SJSA1 (cell line): ENCODE measurements around the gene NAT14. TPM values are rescaled to one million over a fixed set of nuclear protein-coding genes. Genes with fewer than 3 reads are reported as not detected.

ENCODE experiments used
- DNase-seq, 2 experiments: peaks; one replicate each; pipeline ENCODE4 v3.0.0-alpha.2; 2015 to 2020; ENCODE audit warnings: low spot score in 2 of 2, low read depth in 1 of 2
- H3K27ac ChIP-seq: fragments of 250-450 bp; sonication (Bioruptor Pico); 2 replicates; pipeline ENCODE4 v1.5.1; 2020; ENCODE audit warnings: mild to moderate bottlenecking, moderate library complexity
- H3K27me3 ChIP-seq: fragments of 250-450 bp; sonication (Bioruptor Pico); replicated peaks from 2 replicates; pipeline ENCODE4 v1.5.1; 2020; ENCODE audit warnings: mild to moderate bottlenecking, moderate library complexity
- H3K36me3 ChIP-seq: fragments of 250-450 bp; sonication (Bioruptor Pico); 2 replicates; pipeline ENCODE4 v1.5.1; 2020; ENCODE audit warnings: mild to moderate bottlenecking
- H3K4me1 ChIP-seq: fragments of 250-450 bp; sonication (Bioruptor Pico); replicated peaks from 2 replicates; pipeline ENCODE4 v1.6.1; 2021; ENCODE audit warnings: mild to moderate bottlenecking
- H3K4me3 ChIP-seq: fragments of 250-450 bp; sonication (Bioruptor Pico); 2 replicates; pipeline ENCODE4 v1.5.1; 2020; ENCODE audit warnings: mild to moderate bottlenecking
- H3K9me3 ChIP-seq: fragments of 250-450 bp; sonication (Bioruptor Pico); replicated peaks from 2 replicates; pipeline ENCODE4 v1.5.1; 2020; ENCODE audit warnings: mild to moderate bottlenecking
- total RNA-seq: library from RNA; depleted of rRNA; stranded (reverse); fragments of >200 nt; shearing (Covaris generic); gene quantifications from 2 replicates; pipeline ENCODE4 v1.2.3, GENCODE V29; 2014

NAT14 gene
- total RNA-seq, 1 experiment from 2014 or later, result 10.9 TPM

GRCh38 chr19:55471266-55471665 lies 13.7 kb upstream of the NAT14 start:
- Histone ChIP-seq H3K27me3 (no peaks in the 10 kb centered on the region), H3K4me1 (peaks cover 23% of the 10 kb centered on the region), H3K9me3 (no peaks in the 10 kb centered on the region), H3K36me3 (no peaks in the 10 kb centered on the region), H3K27ac (no peak overlapping the region), H3K4me3 (no peak overlapping the region)
- no peak for DNase-seq

- H3K4me1 ChIP-seq, result peaks cover 25% of the 10 kb centered on the region
- H3K27ac ChIP-seq, result no peak overlapping the region; the same call in 1 of the 2 replicates
- H3K4me3 ChIP-seq, result no peak overlapping the region
- no peaks in the 10 kb centered on the region for H3K36me3 ChIP-seq
- no peaks in the 10 kb centered on the region for H3K9me3 ChIP-seq
- no peak for DNase-seq
- no peaks in the 10 kb centered on the region for H3K27me3 ChIP-seq
Observed at GRCh38 chr19:55472463-55472862, 12.5 kb upstream of the NAT14 start.

DNA sequence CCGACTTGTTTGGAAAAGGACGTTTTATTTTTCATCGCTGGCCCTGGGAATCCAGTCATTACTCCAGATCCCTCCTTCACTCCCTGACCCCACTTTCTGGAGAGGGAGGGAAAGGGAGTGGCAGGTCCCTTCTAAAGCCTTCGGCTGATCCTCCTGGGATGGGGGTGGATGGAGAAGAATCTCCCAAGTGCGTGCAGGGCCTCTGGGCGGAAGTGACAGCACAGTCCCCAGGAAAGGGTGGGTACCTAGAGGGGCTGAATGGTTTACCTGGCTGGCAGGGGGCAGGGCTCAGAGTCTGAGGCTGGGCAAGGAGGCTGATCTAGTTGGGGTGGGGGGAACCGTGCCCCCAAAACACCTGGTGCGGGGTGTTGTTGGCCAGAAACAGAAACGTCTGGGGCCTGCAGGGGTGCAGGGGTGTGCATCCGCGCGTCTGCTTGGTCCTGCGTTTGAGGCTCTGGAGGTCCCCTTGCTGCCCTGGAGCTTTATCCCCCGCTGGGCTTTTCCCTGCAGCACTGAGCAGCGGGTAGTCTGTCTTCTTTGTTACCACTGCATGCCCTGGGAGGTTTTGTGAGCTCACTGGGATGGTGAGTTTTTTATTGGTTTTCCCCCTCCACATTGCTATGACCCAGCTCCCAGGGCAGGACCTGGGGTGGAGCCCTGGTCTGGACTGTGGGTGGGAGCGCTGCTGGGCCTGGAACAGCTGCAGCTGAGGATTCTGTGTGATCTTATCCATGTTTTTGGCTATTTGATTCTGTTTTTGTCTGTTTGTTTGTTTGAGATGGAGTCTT lies 11.6 kb upstream of the NAT14 start:
- Histone ChIP-seq H3K9me3 (no peaks in the 10 kb centered on the region), H3K27me3 (no peaks in the 10 kb centered on the region), H3K27ac (no peak overlapping the region; the same call in 1 of the 2 replicates), H3K36me3 (no peaks in the 10 kb centered on the region; the same call in 1 of the 2 replicates), H3K4me1 (peaks cover 31% of the 10 kb centered on the region), H3K4me3 (no peak overlapping the region)
- no peak for DNase-seq

- H3K4me1 ChIP-seq, result peaks cover 31% of the 10 kb centered on the region
- no peaks in the 10 kb centered on the region; the same call in 1 of the 2 replicates for H3K36me3 ChIP-seq
- H3K27me3 ChIP-seq, result no peaks in the 10 kb centered on the region
- no peaks in the 10 kb centered on the region for H3K9me3 ChIP-seq
- H3K4me3 ChIP-seq, result no peak overlapping the region
- H3K27ac ChIP-seq, result peak overlapping the region; percentile 42
- peak; percentile 61 to 67 for DNase-seq
Observed at GRCh38 chr19:55474269-55475265, 10.4 kb upstream of the NAT14 start.

DNA sequence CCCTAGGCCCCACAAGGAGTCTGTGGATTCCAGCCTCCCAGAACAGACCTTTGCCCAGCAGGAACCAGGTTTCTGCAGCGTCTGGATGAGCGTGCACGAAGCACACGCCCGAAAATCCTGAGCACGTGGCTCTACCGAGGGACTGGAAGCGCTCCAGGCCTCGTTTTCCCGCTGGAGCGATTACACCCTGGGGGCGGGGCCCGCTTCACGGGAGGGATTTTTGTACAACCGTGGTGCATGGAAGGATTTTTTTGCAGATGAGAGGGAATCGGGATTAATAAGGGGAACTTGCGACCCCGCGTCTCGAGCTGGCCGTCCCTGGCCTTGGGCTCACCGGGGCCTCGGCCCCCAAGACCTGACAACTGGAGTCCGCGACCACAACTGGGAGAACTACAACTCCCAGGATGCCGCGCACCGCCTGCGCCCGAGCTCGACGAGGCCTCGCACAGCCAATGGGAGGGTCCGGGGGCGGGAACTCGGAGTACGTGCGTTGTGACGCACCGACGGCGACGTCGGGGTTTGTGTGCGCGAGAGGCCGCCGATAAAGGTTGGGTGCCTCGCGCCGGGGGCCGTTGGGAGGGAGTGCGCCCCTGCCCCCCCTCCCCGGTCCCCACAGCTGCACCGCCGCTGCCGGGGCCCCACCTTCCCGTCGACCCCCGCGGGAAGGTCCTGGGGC lies 8.8 kb upstream of the NAT14 start, which contains the start of gene ZNF628:
ZNF628 (plus strand) TSS at position 518 of the 676 bp plus-strand sequence. CDS start 3,294 bp downstream, outside the sequence.
- Histone ChIP-seq H3K36me3 (peaks cover under 1% of the 10 kb centered on the region), H3K4me1 (peaks cover 31% of the 10 kb centered on the region), H3K4me3 (peak within 1 kb of the TSS; percentile 48), H3K27ac (peak within 1 kb of the TSS; percentile 49), H3K27me3 (no peaks in the 10 kb centered on the region), H3K9me3 (no peaks in the 10 kb centered on the region)
- peak; percentile 96 to 99 for DNase-seq

DNA sequence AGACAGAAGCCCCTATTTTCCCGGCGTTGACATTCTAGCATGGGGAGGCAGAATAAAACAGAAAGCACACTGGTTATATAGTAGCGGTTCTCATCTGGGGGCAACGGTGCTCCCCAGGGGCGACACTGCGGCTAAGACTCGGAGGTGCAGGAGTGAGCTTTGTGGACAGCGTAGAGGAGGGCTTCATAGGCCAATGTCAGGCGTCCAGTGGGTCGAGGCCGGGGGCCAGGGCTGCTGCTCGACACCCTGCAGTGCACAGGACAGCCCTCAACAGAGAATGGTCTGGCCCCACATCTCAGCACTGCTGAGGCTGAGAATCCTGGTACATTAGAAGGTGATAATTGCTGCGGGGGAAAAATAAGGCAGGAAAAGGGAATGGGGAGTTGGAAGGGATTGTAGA lies 7.1 kb upstream of the NAT14 start:
- H3K36me3 ChIP-seq, result peaks cover 8% of the 10 kb centered on the region
- H3K27me3 ChIP-seq, result no peaks in the 10 kb centered on the region
- H3K4me3 ChIP-seq, result no peak overlapping the region
- H3K27ac ChIP-seq, result no peak overlapping the region
- peaks cover 28% of the 10 kb centered on the region for H3K4me1 ChIP-seq
- no peak for DNase-seq
- no peaks in the 10 kb centered on the region for H3K9me3 ChIP-seq

DNA sequence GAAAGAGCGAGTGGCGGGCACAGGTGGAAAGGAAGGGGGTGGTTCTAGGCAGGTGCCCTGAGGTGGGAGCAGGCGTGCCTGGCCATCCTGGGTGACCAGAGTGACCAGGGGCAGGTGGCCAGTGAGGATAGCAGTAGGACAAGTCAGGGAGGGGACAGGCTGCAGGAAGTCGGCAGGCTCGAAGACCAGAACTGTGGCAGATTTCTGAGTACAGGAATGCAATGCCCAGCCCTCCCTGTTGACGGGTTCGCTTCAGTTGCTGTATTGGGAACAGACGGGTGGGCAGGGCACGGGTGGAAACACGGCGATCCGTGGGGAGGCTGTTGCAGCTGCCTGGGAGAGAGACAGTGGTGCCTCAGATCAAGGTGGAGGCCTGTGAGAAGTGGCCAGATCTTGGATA lies 6.6 kb upstream of the NAT14 start:
- H3K9me3 ChIP-seq, result no peaks in the 10 kb centered on the region
- H3K36me3 ChIP-seq, result peaks cover 11% of the 10 kb centered on the region
- no peak for DNase-seq
- H3K27me3 ChIP-seq, result no peaks in the 10 kb centered on the region
- H3K4me1 ChIP-seq, result peaks cover 28% of the 10 kb centered on the region
- no peak overlapping the region for H3K4me3 ChIP-seq
- H3K27ac ChIP-seq, result no peak overlapping the region

DNA sequence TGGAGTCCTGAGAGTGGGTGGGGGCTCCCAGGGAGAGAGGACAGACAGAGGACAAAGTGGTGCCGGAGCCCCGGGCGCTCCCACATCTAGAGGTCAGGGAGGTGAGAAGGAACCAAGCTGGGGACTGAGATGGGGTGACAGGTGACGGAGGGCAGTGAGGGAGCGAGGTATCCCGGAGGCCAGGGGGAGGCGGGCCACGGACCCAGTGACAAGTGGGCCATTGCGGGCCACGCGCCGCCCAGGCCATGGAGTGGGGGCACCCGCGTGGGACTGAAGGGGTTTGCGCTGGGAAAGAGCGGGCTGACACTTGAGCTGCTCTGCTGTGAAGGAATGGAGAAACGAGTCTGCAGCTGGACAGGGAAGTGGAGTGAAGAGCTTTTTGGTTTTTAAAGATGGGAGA lies 5.9 kb upstream of the NAT14 start:
- Histone ChIP-seq H3K4me1 (peaks cover 28% of the 10 kb centered on the region), H3K27ac (no peak overlapping the region), H3K27me3 (no peaks in the 10 kb centered on the region), H3K9me3 (no peaks in the 10 kb centered on the region), H3K36me3 (peaks cover 17% of the 10 kb centered on the region), H3K4me3 (no peak overlapping the region)
- no peak for DNase-seq

DNA sequence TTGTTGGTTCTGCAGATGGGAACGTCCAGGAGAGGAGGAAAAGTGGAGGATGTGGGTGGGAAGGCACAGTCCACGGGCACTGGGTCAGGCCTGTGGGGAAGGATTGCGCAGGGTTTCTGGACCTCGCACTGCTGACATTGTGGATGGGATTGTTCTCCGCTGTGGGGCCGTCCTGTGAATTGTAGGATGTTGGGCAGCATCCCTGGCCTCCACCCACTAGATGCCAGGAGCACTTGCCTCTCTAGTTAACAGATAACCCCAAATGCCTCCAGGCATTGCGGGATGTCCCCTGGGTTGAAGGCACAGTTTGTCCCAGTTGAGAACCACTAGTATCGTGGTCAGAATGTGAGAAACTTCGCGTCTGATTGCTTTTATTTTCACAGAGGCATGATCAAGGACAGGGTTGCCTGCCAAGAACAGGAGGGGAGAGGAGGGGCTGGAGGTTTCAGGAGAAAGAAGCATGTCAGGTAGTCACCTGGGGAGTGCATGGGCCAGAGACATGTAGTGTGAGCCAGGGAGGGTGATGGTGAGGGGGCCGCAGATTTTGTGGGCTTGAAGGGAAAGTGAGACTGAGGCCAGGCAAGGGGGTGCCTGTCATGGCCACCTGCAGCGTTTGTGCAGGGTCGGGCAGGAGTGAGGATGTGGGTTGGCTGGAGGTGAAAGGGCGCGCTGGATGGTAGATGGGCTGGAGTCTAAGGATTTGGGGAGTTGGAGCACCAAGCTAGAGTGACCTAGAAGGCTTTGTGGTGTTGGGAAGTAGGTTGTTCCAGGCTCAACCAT lies 5.3 kb upstream of the NAT14 start:
- Histone ChIP-seq H3K9me3 (no peaks in the 10 kb centered on the region), H3K27ac (no peak overlapping the region), H3K36me3 (peaks cover 20% of the 10 kb centered on the region), H3K4me1 (peaks cover 29% of the 10 kb centered on the region), H3K27me3 (no peaks in the 10 kb centered on the region), H3K4me3 (no peak overlapping the region)
- DNase-seq, result no peak

DNA sequence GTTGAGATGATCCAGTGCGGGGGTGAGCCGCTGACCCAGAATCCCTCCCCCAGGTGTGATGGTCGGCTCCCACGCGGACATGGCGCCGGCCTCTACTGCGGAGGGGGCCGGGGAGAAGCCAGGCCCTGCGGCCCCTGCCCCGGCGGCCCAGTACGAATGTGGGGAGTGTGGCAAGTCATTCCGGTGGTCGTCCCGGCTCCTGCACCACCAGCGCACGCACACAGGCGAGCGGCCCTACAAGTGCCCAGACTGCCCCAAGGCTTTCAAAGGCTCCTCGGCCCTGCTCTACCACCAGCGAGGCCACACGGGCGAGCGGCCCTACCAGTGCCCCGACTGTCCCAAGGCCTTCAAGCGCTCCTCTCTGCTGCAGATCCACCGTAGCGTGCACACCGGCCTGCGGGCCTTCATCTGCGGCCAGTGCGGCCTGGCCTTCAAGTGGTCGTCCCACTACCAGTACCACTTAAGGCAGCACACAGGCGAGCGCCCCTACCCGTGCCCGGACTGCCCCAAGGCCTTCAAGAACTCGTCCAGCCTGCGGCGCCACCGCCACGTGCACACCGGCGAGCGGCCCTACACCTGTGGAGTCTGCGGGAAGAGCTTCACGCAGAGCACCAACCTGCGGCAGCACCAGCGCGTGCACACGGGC lies 3.7 kb upstream of the NAT14 start:
- H3K36me3 ChIP-seq, result peaks cover 28% of the 10 kb centered on the region
- H3K27ac ChIP-seq, result no peak overlapping the region
- no peak overlapping the region for H3K4me3 ChIP-seq
- no peaks in the 10 kb centered on the region; the same call in 1 of the 2 replicates for H3K9me3 ChIP-seq
- H3K4me1 ChIP-seq, result peaks cover 26% of the 10 kb centered on the region
- no peaks in the 10 kb centered on the region for H3K27me3 ChIP-seq
- DNase-seq, result no peak

DNA sequence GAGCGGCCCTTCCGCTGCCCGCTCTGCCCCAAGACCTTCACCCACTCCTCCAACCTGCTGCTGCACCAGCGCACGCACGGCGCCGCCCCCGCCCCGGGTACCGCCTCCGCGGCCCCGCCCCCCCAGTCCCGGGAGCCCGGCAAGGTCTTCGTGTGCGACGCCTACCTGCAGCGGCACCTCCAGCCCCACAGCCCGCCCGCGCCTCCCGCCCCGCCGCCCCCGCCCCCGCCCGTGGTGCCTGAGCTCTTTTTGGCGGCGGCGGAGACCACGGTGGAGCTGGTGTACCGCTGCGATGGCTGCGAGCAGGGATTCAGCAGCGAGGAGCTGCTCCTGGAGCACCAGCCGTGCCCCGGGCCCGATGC lies 3.2 kb upstream of the NAT14 start:
- H3K27me3 ChIP-seq, result no peaks in the 10 kb centered on the region
- no peak for DNase-seq
- no peaks in the 10 kb centered on the region; the same call in 1 of the 2 replicates for H3K9me3 ChIP-seq
- peaks cover 28% of the 10 kb centered on the region for H3K36me3 ChIP-seq
- H3K4me1 ChIP-seq, result peaks cover 31% of the 10 kb centered on the region
- no peak overlapping the region for H3K4me3 ChIP-seq
- H3K27ac ChIP-seq, result no peak overlapping the region

- no peak for DNase-seq
- H3K36me3 ChIP-seq, result peaks cover 28% of the 10 kb centered on the region
- no peaks in the 10 kb centered on the region for H3K27me3 ChIP-seq
- H3K9me3 ChIP-seq, result no peaks in the 10 kb centered on the region; the same call in 1 of the 2 replicates
- H3K4me1 ChIP-seq, result peaks cover 35% of the 10 kb centered on the region
- H3K27ac ChIP-seq, result no peak overlapping the region
- H3K4me3 ChIP-seq, result no peak overlapping the region
Observed at GRCh38 chr19:55482156-55482961, 2.6 kb upstream of the NAT14 start.
